SK-N-SH treated with all-trans-retinoic acid at 6 μM for 48 hours (cell line): ENCODE measurements around the gene WWTR1.

ENCODE experiments used
- CREB5 ChIP-seq: fragments of 250-450 bp; sonication (Bioruptor Pico); IDR thresholded peaks from 2 replicates; pipeline ENCODE4 v1.5.1; 2020; ENCODE audit warnings: low read depth, mild to moderate bottlenecking, moderate library complexity
- CSDC2 ChIP-seq: fragments of 250-450 bp; sonication (Bioruptor Pico); IDR thresholded peaks from 2 replicates; pipeline ENCODE4 v1.5.0; 2020; ENCODE audit warnings: mild to moderate bottlenecking, moderate library complexity
- GLIS3 ChIP-seq: fragments of 250-450 bp; sonication (Bioruptor Pico); IDR thresholded peaks from 2 replicates; pipeline ENCODE4 v1.5.0; 2020; ENCODE audit warnings: mild to moderate bottlenecking, moderate library complexity
- PPARA ChIP-seq: fragments of 250-450 bp; sonication (Bioruptor Pico); IDR thresholded peaks from 2 replicates; pipeline ENCODE4 v1.5.0; 2020; ENCODE audit warnings: mild to moderate bottlenecking, borderline replicate concordance
- RARB ChIP-seq: fragments of 250-450 bp; sonication (Bioruptor Pico); IDR thresholded peaks from 2 replicates; pipeline ENCODE4 v1.8.0; 2021; ENCODE audit warnings: mild to moderate bottlenecking, moderate library complexity
- TCF4 ChIP-seq: fragments of 250-450 bp; sonication (Bioruptor Pico); IDR thresholded peaks from 2 replicates; pipeline ENCODE4 v1.8.0; 2021; ENCODE audit warnings: mild to moderate bottlenecking, moderate library complexity, borderline replicate concordance
- TOX ChIP-seq: fragments of 250-450 bp; sonication (Bioruptor Pico); IDR thresholded peaks from 2 replicates; pipeline ENCODE4 v1.8.0; 2021; ENCODE audit warnings: mild to moderate bottlenecking, moderate library complexity, borderline replicate concordance
- ZFP3 ChIP-seq: fragments of 250-450 bp; sonication (Bioruptor Pico); IDR thresholded peaks from 2 replicates; pipeline ENCODE4 v1.5.0; 2020; ENCODE audit warnings: mild to moderate bottlenecking, moderate library complexity
- ZFP30 ChIP-seq: fragments of 450-650 bp; formaldehyde crosslinking; IDR thresholded peaks from 2 replicates; pipeline ENCODE4 v1.5.0; 2022; ENCODE audit warnings: mild to moderate bottlenecking, moderate library complexity
- ZNF565 ChIP-seq: fragments of 450-650 bp; formaldehyde crosslinking; conservative IDR thresholded peaks from 2 replicates; pipeline ENCODE4 v1.5.0; 2020; ENCODE audit warnings: low read depth, mild to moderate bottlenecking, moderate library complexity
- ZNF70 ChIP-seq: fragments of 450-650 bp; formaldehyde crosslinking; IDR thresholded peaks from 2 replicates; pipeline ENCODE4 v1.5.0; 2020; ENCODE audit warnings: mild to moderate bottlenecking, moderate library complexity
- ZNF8 ChIP-seq: fragments of 450-650 bp; formaldehyde crosslinking; IDR thresholded peaks from 2 replicates; pipeline ENCODE4 v1.5.0; 2020; ENCODE audit warnings: mild to moderate bottlenecking, moderate library complexity
- TF ChIP-seq, protein P1 (sequence below): fragments of 250-450 bp; sonication (Bioruptor Pico); IDR thresholded peaks from 2 replicates; pipeline ENCODE4 v1.8.0; 2020; ENCODE audit warnings: mild to moderate bottlenecking, moderate library complexity, borderline replicate concordance
- TF ChIP-seq, protein P2 (sequence below): fragments of 250-450 bp; sonication (Bioruptor Pico); IDR thresholded peaks from 2 replicates; pipeline ENCODE4 v1.5.1; 2021; ENCODE audit warnings: mild to moderate bottlenecking, moderate library complexity

DNA sequence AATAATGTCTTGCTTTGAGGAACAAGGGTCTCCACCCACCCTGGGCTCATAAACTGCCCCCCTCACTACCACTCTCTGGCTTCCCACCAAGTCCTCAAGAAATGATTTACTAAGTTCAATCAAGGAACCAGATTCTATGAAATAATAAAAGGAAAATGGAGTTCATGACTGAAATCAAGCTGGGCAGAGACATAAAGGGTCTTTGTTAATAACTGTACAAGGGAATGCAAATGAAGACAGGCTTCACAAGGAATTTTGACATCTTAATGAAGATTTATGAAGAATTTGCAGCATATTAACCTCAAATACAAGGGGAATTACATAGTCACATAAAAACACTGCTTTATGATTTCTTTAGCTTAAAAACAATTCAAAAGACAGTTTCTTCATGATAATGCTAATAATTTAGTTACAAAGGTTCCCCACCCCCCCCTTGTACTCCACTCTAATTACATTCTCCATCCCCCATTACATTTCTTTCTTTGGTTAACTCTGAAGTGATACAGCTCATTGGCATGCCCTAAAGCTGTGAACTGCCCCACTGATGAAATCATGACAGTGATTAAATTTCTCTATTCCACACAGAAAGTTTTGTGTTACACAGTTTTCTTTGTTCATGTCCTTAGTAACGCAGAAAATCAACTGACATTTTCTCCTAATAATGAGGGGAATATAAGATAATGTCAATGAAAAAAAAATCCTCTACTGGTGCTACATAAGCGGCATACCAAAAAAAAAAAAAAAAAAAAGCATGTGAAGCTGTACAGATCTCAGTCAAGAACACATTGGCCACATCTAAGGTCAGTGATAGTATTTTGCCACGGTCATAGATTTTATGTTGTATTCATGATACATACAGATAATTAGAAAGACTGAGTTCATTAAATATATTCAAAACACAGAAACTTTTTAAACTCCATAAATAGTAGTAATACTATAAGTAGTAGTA lies 54.4 kb downstream of the WWTR1 start:
- TF ChIP-seq ZNF565 (CRISPR knock-in tag): no peak
- no peak for TF ChIP-seq ZFP30 (CRISPR knock-in tag)
- TF ChIP-seq, protein P1, sequence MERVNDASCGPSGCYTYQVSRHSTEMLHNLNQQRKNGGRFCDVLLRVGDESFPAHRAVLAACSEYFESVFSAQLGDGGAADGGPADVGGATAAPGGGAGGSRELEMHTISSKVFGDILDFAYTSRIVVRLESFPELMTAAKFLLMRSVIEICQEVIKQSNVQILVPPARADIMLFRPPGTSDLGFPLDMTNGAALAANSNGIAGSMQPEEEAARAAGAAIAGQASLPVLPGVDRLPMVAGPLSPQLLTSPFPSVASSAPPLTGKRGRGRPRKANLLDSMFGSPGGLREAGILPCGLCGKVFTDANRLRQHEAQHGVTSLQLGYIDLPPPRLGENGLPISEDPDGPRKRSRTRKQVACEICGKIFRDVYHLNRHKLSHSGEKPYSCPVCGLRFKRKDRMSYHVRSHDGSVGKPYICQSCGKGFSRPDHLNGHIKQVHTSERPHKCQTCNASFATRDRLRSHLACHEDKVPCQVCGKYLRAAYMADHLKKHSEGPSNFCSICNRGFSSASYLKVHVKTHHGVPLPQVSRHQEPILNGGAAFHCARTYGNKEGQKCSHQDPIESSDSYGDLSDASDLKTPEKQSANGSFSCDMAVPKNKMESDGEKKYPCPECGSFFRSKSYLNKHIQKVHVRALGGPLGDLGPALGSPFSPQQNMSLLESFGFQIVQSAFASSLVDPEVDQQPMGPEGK (CRISPR knock-in tag): peak; percentile 87; the same call in 1 of the 2 replicates
- TF ChIP-seq PPARA: no peak
- TF ChIP-seq ZFP3 (CRISPR knock-in tag): no peak
- no peak for TF ChIP-seq CREB5 (CRISPR knock-in tag)
- TF ChIP-seq, protein P2, sequence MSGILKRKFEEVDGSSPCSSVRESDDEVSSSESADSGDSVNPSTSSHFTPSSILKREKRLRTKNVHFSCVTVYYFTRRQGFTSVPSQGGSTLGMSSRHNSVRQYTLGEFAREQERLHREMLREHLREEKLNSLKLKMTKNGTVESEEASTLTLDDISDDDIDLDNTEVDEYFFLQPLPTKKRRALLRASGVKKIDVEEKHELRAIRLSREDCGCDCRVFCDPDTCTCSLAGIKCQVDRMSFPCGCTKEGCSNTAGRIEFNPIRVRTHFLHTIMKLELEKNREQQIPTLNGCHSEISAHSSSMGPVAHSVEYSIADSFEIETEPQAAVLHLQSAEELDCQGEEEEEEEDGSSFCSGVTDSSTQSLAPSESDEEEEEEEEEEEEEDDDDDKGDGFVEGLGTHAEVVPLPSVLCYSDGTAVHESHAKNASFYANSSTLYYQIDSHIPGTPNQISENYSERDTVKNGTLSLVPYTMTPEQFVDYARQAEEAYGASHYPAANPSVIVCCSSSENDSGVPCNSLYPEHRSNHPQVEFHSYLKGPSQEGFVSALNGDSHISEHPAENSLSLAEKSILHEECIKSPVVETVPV (CRISPR knock-in tag): no peak
- no peak for TF ChIP-seq ZNF8 (CRISPR knock-in tag)
- no peak for TF ChIP-seq RARB (CRISPR knock-in tag)
- no peak for TF ChIP-seq CSDC2 (CRISPR knock-in tag)
- TF ChIP-seq ZNF70: no peak
- no peak for TF ChIP-seq GLIS3
- 0 out of 2 replicates have a peak, but pooled peaks have one; percentile 10 for TF ChIP-seq TOX (CRISPR knock-in tag)
- no peak for TF ChIP-seq TCF4 (CRISPR knock-in tag)
